Measurements from ENCODE around the gene DKK3. TPM values are rescaled to one million over a fixed set of nuclear protein-coding genes. Genes with fewer than 3 reads are reported as not detected.

The DKK3 gene
- total RNA-seq, 1 experiment from 2014 or later, result 0.33 TPM

DNA sequence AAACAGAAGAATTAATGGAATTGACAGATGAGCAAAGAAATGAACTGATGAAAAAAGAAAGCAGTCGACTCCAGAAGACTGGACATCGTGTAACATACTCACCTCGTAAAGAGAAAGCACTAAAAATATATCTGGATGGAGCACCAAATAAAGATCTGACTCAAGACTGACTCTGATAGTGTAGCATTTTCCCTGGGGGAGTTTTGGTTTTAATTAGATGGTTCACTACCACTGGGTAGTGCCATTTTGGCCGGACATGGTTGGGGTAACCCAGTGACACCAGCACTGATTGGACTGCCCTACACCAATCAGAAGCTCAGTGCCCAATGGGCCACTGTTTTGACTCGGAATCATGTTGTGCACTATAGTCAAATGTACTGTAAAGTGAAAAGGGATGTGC, 52.4 kb downstream of the DKK3 start:
- CTCF ChIA-PET, result interaction anchor here (0.7 to 2.0 kb wide), 5 partner anchors 9 to 1464 kb away, joined by 3 to 9 read pairs (median 4); no protein-coding TSS in a partner anchor
- DNase-seq (ENCODE audit: unreplicated experiment), result no peak
- Mint-ChIP-seq H3K4me1 (ENCODE audit: insufficient read depth, unreplicated experiment) (no peaks in the 10 kb centered on the region), H3K4me3 (ENCODE audit: unreplicated experiment) (no peak overlapping the region), H3K27ac (ENCODE audit: low read depth, unreplicated experiment) (no peak overlapping the region), H3K9me3 (ENCODE audit: unreplicated experiment) (no peaks in the 10 kb centered on the region), H3K36me3 (ENCODE audit: insufficient read depth, unreplicated experiment) (peaks cover 85% of the 10 kb centered on the region), H3K27me3 (ENCODE audit: insufficient read depth, unreplicated experiment) (no peaks in the 10 kb centered on the region)
- TF ChIP-seq, protein P1, sequence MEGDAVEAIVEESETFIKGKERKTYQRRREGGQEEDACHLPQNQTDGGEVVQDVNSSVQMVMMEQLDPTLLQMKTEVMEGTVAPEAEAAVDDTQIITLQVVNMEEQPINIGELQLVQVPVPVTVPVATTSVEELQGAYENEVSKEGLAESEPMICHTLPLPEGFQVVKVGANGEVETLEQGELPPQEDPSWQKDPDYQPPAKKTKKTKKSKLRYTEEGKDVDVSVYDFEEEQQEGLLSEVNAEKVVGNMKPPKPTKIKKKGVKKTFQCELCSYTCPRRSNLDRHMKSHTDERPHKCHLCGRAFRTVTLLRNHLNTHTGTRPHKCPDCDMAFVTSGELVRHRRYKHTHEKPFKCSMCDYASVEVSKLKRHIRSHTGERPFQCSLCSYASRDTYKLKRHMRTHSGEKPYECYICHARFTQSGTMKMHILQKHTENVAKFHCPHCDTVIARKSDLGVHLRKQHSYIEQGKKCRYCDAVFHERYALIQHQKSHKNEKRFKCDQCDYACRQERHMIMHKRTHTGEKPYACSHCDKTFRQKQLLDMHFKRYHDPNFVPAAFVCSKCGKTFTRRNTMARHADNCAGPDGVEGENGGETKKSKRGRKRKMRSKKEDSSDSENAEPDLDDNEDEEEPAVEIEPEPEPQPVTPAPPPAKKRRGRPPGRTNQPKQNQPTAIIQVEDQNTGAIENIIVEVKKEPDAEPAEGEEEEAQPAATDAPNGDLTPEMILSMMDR (IDR thresholded peaks at IDR 0.05; ENCODE audit: unreplicated experiment), result no peak
- intact Hi-C loops (cut with micrococcal nuclease), result no loop called here
- BruUV-seq (replicated peaks), result no TSS peak
- POLR2A ChIA-PET, result interaction anchor here (0.5 to 1.2 kb wide), 3 partner anchors 21 to 36 kb away, joined by 3 to 4 read pairs (median 3); no protein-coding TSS in a partner anchor

DNA sequence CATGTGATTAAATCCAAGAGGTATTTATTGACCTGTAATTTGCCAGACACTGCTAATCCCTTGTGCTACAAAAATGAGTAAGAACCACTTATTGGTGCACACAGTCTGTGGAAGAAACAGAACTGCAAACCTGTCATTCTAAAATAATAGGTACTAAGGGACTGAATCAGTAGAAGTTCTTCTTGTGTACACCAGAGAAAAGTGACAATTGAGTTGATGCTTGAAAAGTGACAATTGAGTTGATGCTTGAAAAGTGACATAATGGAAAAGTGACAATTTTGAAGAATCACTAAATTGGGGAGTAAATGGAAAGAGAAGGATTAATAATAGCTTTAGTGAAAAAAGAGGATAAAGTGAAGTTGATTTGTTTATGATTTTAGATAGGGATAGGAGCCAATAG, 56.4 kb downstream of the DKK3 start:
- no peak for DNase-seq (ENCODE audit: unreplicated experiment)
- no peaks in the 10 kb centered on the region for H3K4me1 Mint-ChIP-seq (ENCODE audit: insufficient read depth, unreplicated experiment)
- no peaks in the 10 kb centered on the region for H3K27me3 Mint-ChIP-seq (ENCODE audit: insufficient read depth, unreplicated experiment)
- CTCF ChIA-PET, result no interaction called here
- peaks cover 94% of the 10 kb centered on the region for H3K36me3 Mint-ChIP-seq (ENCODE audit: insufficient read depth, unreplicated experiment)
- TF ChIP-seq, protein P1 (IDR thresholded peaks at IDR 0.05; ENCODE audit: unreplicated experiment), result no peak
- POLR2A ChIA-PET, result interaction anchor here (0.7 kb wide), 1 partner anchor 103 kb away, joined by 3 read pairs; no protein-coding TSS in a partner anchor
- no peak overlapping the region for H3K4me3 Mint-ChIP-seq (ENCODE audit: unreplicated experiment)
- intact Hi-C loops (cut with micrococcal nuclease), result no loop called here
- no TSS peak for BruUV-seq (replicated peaks)
- no peak overlapping the region for H3K27ac Mint-ChIP-seq (ENCODE audit: low read depth, unreplicated experiment)
- H3K9me3 Mint-ChIP-seq (ENCODE audit: unreplicated experiment), result no peaks in the 10 kb centered on the region

GRCh38 chr11:11949482-11949881, 58.9 kb downstream of the DKK3 start:
- TF ChIP-seq, protein P1 (IDR thresholded peaks at IDR 0.05; ENCODE audit: unreplicated experiment), result no peak
- Mint-ChIP-seq H3K36me3 (ENCODE audit: insufficient read depth, unreplicated experiment) (peaks cover 79% of the 10 kb centered on the region), H3K4me1 (ENCODE audit: insufficient read depth, unreplicated experiment) (no peaks in the 10 kb centered on the region), H3K27ac (ENCODE audit: low read depth, unreplicated experiment) (no peak overlapping the region), H3K9me3 (ENCODE audit: unreplicated experiment) (no peaks in the 10 kb centered on the region), H3K27me3 (ENCODE audit: insufficient read depth, unreplicated experiment) (no peaks in the 10 kb centered on the region), H3K4me3 (ENCODE audit: unreplicated experiment) (no peak overlapping the region)
- CTCF ChIA-PET, result no interaction called here
- DNase-seq (ENCODE audit: unreplicated experiment), result no peak
- intact Hi-C loops (cut with micrococcal nuclease), result no loop called here
- POLR2A ChIA-PET, result interaction anchor here (0.6 kb wide), 2 partner anchors 50 to 223 kb away, joined by 3 read pairs; no protein-coding TSS in a partner anchor
- no TSS peak for BruUV-seq (replicated peaks)

GRCh38 chr11:11948242-11948947, 60.0 kb downstream of the DKK3 start:
- intact Hi-C loops (cut with micrococcal nuclease), result no loop called here
- Mint-ChIP-seq H3K27ac (ENCODE audit: low read depth, unreplicated experiment) (no peak overlapping the region), H3K4me1 (ENCODE audit: insufficient read depth, unreplicated experiment) (no peaks in the 10 kb centered on the region), H3K9me3 (ENCODE audit: unreplicated experiment) (no peaks in the 10 kb centered on the region), H3K27me3 (ENCODE audit: insufficient read depth, unreplicated experiment) (no peaks in the 10 kb centered on the region), H3K36me3 (ENCODE audit: insufficient read depth, unreplicated experiment) (peaks cover 77% of the 10 kb centered on the region), H3K4me3 (ENCODE audit: unreplicated experiment) (no peak overlapping the region)
- BruUV-seq (replicated peaks), result no TSS peak
- no peak for DNase-seq (ENCODE audit: unreplicated experiment)
- POLR2A ChIA-PET, result interaction anchor here (1.0 to 1.5 kb wide), 2 partner anchors 42 to 96 kb away, joined by 5 read pairs; no protein-coding TSS in a partner anchor
- CTCF ChIA-PET, result interaction anchor here (3.0 to 4.2 kb wide), 2 partner anchors 16 to 96 kb away, joined by 12 to 19 read pairs; no protein-coding TSS in a partner anchor
- TF ChIP-seq, protein P1 (IDR thresholded peaks at IDR 0.05; ENCODE audit: unreplicated experiment), result no peak
